PFSK-1 (cell line): ENCODE results near the gene PDGFC.

Source experiments
- POLR2AphosphoS5 ChIP-seq: IDR thresholded peaks from 2 replicates; pipeline ENCODE4 v1.6.1; 2012; ENCODE audit warnings: low read depth, mild to moderate bottlenecking, control low read depth, low read length, moderate library complexity
- SIN3A ChIP-seq: IDR thresholded peaks from 2 replicates; pipeline ENCODE4 v1.6.1; 2012; ENCODE audit warnings: mild to moderate bottlenecking, low read length, moderate library complexity, borderline replicate concordance; ENCODE audit not compliant: insufficient read depth
- TF ChIP-seq, protein P1 (sequence below), 2 experiments: IDR thresholded peaks; 2 replicates each; pipeline versions ENCODE4 v1.6.1 to v1.8.0; 2011 to 2012; ENCODE audit warnings: low read depth in 2 of 2, low read length in 2 of 2, control low read depth in 1 of 2, inconsistent platforms in 1 of 2, mild to moderate bottlenecking in 1 of 2, moderate library complexity in 1 of 2; ENCODE audit not compliant: insufficient read depth in 1 of 2

DNA sequence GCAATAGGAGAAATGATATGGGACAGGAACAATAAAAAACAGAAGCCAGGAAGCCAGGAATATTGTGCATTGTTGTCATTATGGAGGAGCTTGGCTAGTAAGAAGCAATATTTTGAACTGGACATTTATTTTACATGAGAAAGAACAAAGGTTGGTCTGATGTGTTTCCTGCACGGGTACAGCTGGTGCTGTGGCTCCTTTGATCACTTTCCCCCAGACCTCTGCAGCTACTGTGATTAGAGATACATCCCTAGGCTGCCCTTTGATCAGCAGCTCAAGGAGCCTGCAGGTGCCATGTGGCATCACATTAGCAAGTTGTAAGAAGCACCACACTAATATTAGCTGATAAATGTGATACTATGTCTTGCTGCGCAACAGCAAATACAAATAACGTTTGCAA is 2.5 kb downstream of the PDGFC start:
- TF ChIP-seq SIN3A, result no peak
- no peak for TF ChIP-seq POLR2AphosphoS5
- TF ChIP-seq, protein P1, sequence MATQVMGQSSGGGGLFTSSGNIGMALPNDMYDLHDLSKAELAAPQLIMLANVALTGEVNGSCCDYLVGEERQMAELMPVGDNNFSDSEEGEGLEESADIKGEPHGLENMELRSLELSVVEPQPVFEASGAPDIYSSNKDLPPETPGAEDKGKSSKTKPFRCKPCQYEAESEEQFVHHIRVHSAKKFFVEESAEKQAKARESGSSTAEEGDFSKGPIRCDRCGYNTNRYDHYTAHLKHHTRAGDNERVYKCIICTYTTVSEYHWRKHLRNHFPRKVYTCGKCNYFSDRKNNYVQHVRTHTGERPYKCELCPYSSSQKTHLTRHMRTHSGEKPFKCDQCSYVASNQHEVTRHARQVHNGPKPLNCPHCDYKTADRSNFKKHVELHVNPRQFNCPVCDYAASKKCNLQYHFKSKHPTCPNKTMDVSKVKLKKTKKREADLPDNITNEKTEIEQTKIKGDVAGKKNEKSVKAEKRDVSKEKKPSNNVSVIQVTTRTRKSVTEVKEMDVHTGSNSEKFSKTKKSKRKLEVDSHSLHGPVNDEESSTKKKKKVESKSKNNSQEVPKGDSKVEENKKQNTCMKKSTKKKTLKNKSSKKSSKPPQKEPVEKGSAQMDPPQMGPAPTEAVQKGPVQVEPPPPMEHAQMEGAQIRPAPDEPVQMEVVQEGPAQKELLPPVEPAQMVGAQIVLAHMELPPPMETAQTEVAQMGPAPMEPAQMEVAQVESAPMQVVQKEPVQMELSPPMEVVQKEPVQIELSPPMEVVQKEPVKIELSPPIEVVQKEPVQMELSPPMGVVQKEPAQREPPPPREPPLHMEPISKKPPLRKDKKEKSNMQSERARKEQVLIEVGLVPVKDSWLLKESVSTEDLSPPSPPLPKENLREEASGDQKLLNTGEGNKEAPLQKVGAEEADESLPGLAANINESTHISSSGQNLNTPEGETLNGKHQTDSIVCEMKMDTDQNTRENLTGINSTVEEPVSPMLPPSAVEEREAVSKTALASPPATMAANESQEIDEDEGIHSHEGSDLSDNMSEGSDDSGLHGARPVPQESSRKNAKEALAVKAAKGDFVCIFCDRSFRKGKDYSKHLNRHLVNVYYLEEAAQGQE (IDR thresholded peaks at IDR 0.05; ENCODE audit: insufficient read depth in 1 of 2, low read depth in 2 of 2, low read length in 2 of 2), result no peak
